HG03159 (cell line): ENCODE data around the gene XXYLT1.

Experiments used
- ATAC-seq: cut with Tn5 transposase; IDR thresholded peaks from one replicate; pipeline ENCODE4 v1.9.1; 2021; ENCODE audit warnings: mild to moderate bottlenecking, moderate library complexity; ENCODE audit not compliant: unreplicated experiment

XXYLT1 gene

DNA sequence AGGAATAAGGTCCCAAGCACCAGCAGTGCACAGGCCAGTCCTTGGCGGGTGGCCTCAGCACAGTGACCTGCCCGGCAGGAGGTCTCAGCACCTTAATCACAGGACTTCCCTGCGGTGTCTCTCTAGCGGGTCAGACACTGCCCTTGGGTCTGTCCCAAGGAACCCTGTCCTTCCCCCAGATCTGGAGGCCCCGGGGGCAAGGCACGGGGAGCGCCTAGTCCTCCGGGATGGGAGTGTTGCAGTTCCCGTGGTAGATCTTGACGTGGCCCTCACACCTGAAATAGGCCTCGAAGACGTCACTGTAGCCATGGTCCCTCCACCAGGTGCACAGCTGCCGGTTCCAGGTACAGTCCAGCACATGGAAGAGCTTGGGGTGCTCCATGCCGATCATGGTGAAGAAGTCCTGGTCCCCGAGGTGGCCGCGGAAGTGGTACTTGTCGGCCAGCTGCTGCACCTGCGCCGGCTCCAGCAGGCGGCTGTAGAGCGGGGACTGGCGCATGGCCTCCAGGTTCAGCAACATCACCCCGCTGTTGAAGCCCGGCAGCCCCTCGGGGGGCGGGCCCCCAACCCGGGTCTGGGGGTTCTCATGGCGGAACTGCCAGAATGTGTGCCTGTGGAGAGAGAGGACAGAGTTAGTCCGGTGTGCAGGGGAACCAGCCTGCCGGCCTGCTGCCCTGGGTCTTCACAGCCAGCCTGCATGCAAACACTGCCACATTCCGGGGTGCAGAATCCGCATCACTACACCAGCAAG, 201.3 kb downstream of the XXYLT1 start:
- no peak for ATAC-seq

DNA sequence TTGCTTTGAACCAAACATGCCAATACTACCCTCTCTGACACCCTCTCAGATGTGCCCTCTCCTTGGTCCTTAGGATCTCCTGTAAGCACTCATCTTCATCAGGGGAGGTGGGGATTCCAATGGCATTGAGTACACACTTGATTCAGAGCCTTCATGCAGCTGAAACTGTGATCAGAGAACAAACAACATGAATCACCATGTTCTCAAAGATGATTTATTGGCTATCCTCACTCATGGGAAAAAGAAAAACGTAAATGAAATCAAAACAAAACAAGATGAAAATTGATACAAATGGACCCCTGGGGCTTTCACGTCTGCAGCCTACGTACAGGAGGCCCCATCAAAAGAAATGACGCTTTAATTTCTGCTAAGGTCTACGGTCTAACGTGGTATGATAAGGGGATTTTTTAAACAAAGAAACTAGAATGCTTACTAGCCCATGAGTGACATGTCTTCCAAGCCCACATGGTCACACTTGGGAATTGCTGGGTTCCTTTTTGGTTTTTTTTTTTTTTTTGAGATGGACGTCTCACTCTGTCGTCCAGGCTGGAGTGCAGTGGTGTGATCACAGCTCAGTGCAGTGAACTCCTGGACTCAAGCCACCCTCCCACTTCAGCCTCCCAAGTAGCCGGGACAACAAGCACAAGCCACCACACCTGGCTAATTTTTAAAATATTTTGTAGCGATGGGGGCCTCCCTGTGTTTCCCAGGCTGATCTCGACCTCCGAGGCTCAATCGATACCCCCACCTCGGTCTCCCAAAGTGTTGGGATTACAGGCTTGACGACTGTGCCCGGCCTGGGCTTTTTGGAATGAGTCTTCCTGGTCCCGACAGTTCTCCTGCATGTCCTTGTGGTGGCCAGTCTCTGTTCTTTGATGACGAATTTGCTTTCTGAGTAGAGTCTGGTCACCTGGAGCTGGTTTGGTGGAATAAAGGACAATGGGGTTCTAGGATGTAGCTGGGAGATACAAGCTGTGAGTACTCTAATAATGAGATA, 202.6 kb downstream of the XXYLT1 start:
- ATAC-seq, result no peak

DNA sequence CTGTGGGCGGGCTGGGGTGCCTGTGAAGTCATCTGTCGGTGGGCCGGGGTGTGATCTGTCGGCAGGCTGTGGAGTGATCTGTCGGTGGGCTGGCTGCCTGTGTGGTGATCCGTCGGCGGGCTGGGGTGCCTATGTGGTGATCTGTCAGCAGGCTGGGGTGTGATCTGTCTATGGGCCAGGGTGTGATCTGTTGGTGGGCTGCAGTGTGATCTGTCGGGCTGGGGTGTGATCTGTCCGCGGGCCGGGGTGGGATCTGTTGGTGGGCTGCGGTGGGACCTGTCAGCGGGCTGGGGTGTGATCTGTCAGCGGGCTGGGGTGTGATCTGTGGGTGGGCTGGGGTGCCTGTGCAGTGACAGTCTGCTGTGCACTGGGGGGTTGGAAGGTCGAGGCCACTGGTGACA, 204.5 kb downstream of the XXYLT1 start:
- ATAC-seq, result no peak

DNA sequence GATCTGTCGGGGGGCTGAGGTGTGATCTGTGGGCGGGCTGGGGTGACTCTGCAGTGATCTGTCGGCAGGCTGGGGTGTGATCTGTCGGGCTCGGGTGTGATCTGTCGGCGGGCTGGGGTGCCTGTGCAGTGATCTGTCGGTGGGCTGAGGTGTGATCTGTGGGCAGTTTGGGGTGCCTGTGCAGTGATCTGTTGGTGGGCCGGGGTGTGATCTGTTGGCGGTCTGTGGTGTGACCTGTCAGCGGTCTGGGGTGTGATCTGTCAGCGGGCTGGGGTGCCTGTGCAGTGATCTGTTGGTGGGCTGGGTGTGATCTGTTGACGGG, 205.1 kb downstream of the XXYLT1 start:
- ATAC-seq, result no peak

DNA sequence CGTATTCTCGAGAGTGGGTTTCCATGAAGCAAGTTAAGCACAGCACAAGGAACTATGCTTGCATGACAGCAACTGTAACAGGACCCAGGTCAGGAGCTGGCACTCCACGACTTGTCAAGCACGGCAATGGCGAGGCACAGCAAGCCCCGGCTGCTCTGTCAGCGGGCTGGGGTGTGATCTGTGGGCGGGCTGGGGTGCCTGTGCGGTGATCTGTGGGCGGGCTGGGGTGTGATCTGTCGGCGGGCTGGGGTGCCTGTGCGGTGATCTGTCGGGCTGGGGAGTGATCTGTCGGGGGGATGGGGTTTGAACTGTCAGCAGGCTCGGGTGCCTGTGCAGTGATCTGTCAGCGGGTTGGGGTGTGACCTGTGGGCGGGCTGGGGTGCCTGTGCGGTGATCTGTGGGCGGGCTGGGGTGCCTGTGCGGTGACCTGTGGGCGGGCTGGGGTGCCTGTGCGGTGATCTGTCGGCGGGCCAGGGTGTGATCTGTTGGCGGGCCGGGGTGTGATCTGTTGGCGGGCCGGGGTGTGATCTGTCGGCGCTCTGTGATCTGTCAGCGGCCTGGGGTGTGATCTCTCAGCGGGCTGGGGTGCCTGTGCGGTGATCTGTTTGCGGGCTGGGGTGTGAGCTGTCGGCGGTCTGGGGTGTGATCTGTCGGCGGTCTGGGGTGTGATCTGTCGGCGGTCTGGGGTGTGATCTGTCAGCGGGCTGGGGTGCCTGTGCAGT, 205.7 kb downstream of the XXYLT1 start:
- no peak for ATAC-seq

DNA sequence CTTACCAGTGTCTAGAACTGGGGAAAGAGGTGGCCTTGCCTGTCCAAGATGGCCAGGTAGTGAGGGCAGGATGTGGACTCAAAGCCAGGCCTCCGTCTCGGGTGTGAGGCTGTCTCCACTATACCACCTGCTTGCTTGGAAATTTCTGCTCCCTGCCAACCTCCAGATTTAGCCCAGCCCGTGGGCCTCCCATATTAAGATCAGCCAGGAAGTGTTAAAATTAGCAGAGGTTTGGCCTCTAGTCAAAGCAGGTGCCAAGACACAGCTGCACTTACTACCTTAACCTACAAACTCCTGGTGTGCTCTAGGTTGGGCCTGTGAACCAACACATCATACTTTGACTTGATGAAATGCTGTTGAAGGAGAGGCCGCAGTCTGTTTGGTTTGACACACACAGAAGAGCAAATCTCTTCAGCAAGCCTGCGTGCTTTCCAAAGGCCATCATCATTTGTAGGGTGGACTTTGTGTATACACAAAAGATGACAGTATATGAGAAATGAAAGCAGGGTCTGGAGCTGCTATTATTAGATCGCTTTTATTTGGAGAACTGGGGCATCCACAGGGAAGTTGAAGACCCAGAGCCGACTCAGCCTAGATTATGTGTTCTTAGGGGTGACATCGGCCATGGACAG, 206.5 kb downstream of the XXYLT1 start:
- no peak for ATAC-seq

DNA sequence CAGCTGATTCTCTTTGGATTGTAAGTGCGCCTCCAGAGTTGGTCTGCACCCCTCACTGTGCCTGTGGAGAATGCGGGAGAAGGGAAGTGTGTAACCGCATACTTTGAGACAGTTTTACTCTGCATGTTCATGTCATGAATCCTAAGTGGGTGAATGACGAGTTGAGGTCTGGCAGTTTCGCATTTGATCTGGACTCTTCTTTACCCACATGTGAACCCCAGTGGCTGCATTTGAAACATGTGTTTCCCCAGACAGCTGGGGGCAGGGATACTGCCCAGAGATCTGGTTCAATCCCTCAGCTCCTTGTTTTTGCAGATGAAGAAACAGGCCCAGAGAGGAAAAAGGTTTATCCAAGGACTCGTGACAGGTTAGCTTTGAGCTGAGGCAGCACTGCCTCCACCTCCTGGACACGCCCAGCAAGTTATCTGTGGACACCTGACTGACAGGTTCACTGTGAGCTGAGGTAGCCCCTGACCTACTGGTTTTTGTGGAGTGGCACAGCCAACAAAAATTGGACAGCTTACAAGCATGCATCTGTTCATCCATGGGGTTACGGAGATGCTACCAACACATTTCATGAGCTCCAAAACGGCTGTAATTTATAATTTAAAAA, 207.3 kb downstream of the XXYLT1 start:
- no peak for ATAC-seq

DNA sequence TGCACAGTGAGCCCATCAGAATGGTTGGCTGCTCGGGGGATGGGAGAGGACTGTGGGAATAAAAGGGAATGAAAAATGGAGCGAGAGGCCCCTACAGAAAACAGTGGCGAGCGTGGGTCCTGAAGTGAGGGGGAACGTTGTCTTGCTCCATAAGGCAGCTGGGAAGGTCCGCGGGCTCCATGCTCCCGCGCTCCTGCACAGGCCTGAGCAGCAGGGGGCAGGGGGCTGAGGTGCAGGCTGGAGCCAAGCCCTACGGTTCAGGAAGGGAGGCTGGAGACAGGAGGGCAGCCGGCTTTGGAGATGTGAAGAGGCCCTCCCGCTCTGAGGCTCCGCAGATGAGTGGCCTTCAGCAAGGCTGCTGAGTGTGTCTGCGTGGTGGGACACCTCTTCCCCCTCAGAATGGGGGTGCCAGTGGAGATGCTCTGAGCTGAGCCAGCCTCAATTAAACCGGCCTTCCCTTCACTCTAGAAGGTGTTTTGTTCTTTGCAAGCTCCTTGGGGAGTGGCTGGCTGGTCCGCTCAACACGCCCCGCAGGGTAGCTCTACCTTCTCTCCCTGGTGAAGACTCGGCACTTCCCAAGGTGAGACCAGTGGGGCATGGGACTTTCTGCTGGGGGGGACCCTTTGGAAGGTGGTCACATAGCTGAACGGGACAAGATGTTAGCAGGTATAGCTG, 208.0 kb downstream of the XXYLT1 start:
- ATAC-seq, result no peak

DNA sequence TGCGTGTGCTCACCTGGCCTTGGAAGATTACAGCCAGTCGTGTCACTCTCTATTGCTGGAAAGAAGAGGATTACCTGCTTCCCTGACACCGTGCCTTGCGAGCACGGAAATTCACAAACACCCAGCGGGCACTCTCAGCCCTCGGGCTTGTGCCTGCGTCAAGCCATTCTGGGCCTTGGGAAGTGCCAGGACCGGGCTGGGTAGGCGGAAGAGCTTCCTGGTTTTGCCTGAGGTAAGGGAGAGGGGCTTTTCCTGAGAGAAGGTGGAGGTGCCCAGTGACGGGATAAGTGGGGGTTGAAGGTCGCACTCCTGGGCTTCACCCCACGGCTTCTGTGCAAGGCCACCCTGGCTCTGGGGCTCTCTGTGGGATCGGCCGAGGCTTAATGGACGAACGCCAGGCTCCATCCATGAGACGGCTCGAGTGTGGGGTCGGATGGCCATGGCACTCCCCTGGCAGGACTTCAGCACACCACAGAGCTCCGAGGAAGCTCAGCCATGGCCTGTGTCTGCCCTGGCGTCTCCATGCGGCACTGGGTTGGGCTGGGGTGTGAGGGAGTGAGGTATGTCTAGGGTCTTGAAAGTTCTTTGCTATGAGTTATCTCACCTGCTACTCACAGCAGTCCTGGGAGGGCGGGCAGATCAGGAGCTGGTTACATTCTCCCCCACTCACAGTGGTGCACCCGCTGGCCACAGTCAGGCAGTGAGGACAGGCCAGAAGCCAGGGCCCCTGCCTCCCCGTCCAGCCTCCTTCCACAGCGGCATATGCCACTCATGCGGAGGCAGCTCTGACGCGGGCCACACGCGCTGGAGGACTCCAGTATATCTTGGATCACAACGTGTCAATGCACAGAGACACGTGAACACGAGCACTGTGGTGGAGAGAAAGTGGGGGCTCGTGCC, 209.0 kb downstream of the XXYLT1 start:
- ATAC-seq, result no peak

DNA sequence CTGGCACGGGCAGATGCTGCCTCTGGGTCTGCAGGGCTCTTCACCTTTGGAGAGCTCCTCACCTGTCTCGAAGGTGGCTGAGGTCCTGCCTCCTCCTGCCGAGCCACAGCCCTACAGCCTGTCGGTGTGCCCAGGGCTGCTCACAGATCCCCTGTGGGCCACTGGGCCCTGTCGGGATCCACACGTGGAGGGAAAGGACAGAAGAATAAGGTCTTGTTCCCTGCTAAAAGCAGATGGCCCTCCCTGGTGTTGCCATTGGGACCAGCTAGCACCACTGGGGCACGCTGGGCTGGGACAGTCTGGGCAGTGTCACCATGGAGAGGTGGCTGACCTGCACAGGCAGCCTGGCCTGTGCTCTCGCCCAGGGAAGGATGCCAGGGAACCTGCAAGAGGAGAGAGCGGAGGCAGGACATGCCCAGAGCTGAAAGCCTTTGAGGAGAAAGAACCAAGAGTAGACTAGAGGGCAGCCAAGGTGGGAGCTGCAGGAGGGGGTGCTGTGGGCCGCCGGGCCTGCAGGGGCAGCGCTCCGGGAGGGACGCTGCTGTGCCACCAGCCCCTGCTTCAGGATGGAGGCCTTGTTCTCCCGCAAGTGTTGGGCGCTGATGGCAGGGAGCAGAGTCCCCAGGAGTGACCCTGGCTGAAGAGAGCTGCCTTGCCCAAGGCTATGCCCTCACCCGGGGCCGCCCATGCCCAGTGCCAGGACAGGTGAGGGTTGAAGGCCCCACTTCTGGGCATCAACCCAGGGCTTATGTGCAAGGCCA, 210.2 kb downstream of the XXYLT1 start:
- ATAC-seq, result no peak

DNA sequence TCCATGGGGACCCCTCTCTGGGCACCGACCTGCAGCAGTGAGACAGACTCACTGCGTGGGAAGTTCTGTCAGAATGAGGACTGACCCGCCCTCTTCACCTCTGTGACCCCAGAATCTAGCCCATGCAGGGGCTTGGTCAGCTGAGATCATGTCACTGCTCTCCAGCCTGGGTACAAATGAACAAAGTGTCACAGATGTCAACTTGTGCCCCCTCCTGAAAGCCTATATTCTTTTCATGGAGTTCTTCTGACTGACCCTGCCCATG, 210.8 kb downstream of the XXYLT1 start:
- no peak for ATAC-seq

DNA sequence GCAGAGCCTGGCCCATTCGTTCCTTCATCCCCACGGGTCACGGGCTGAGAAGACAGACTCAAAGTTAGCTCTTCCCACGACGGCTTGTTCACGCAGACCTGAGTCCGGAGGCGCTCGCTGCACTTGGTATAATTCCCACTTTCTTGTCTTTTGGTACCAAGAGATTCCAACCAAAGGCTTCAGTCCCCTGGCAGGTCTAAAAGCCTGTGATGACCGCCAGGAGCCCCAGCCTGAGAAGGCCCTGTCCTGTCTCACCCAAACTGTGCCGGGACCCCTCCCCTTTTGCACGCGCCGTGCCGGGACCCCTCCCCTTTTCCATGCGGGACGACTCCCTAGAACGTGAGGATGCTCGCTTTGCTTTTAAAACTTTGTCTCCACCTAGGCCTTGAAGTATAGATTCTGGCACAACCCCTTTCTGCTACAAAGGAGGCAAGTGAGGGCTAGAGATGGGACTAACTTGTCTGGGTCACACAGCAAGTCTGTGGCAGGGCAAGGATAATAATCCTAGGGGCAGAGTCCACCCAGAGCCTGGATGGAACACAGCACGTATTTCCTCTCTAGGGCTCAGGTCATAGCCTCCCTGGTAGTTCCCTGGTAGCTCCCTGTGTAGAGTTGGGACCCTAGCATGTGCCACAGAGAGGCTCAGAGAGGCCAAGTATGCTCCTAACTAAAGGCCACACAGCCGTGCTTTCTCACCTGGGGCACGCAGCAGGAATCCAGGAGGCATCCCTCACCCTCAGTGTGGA, 211.3 kb downstream of the XXYLT1 start:
- ATAC-seq, result no peak

DNA sequence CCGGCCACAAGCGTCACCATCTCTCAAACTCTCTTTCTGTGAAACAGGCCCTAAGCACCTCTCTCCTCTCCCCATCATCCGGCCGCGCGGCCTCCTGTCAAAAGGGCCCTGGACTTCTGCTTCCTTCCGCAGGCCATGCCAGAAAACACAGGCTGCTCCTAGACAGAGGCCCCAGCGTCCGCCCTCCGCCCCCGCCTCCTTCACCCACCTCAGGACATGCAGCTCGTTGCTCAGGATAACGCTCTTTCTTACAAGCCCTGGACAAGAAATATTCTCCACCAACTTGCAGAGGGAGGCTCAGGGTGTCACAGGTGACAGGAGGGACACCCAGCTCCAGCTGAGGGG, 212.0 kb downstream of the XXYLT1 start:
- no peak for ATAC-seq

DNA sequence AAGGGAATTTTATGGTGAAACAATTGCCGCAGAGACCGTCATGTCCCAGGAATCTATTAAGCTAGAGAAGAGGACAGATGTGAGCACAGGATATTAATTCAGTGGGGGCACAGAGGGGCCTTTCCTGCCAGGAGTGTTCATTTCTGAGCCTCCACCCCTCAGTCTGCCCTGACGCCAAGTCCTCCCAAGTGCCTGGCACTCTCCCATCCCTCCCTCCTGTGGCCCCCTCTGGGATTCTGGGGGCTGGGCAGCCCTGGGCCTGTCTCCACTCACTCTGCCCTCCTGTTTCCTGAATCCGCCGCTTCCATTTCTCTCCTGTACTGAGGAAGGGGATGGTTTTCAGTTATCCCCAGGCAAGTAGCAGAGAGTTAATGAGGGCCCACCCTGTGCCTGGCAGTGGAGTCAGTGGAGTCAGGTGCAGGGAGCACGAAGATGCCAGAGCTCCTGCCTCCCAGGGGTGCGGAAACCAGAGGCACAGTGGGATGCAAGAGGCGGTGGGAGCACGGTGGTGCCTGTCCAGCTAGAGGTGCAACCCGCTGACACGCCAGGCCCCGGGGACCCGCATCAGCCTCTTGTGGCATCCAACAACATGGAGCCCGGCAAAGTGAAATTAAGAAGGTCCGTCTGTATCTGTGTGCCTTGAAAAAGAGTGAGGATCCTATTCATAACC, 212.5 kb downstream of the XXYLT1 start:
- no peak for ATAC-seq

DNA sequence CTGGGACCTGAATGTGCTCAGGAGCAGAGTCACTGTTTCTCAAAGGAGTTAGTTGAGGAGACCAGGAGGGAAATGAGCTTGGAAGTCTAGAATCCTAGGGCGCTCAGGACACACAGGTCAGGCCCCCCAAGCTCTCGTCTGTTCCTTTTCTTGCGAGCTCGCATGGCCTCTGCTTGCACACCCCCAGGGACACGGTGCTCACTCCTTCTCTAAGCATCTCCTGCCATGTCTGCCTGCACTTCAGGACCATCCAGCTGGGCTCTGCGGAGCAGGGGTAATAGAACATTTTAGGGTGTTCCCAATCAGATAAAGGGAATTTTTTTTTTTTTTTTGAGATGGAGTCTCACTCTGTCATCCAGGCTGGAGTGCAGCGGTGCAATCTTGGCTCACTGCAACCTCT, 213.2 kb downstream of the XXYLT1 start:
- no peak for ATAC-seq

DNA sequence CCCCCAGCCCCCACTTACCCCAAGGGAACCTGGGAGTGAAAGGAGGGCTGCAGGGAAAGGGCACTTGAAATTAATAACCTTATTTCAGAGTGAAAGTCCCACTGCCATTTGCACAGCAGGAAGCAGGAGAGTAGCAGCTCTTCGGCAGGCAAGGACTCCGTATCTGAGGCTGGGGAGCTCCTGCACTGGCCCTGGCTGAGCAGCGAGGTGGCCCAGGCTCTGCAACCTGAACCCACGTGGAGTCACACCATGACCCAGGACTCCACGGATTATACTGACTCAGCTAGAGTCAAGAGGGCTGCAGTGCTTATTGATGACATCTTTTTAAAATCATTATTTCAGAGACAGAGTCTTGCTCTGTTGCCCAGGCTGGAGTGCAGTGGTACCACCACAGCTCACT, 214.5 kb downstream of the XXYLT1 start:
- ATAC-seq, result no peak

DNA sequence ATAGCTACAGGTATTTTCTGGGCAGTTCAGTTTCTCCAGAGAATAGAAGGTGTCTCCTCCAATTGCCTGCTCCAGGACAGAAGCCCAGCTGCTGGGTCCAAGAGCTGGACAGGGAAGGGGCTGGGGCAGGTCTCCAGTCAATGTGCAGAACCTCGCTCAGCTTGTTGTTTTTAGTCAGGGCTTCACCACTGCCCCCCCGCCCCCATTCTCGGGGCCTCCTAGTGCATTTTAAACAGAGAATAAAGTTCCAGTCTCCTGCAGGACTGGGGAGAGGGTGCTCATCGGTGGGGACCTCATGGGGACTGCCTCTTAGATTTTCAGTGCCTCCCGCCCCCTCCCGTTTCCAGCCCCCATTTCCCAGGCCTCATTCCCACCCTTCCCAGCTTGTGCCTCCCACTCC, 216.6 kb downstream of the XXYLT1 start:
- no peak for ATAC-seq

DNA sequence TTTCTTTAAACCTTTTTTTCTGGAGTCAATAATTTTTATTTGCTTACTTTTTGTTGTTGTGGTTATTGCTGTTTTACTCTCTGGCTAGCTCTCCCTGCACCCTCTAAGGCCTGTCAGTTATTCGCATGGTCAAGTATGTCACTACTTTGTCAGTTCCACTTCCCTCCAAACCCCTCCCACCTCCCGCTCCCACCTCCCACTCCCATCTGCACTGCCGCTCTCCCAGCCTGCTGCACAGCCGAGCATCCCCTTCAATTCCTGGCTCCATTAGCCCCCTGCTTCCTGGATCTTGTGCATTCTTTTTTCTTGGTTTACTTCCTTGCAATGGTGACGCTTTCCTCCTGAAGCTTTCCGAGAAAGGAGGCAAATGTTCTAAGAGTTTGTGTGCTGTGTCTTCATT, 218.0 kb downstream of the XXYLT1 start:
- ATAC-seq, result no peak
